HG03520 (cell line): ENCODE measurements around the gene CD3E.

Source experiments
- ATAC-seq: cut with Tn5 transposase; IDR thresholded peaks from one replicate; pipeline ENCODE4 v1.9.1; 2021; ENCODE audit warnings: mild to moderate bottlenecking, moderate library complexity; ENCODE audit not compliant: unreplicated experiment

Gene CD3E

GRCh38 chr11:118304568-118305248 is at the start of gene CD3E:
Gene CD3E (plus strand): TSS chr11:118304730. CDS start chr11:118304953, 223 bp downstream.
- no peak for ATAC-seq

- no peak for ATAC-seq
Measured at GRCh38 chr11:118258410-118258809, 46.1 kb upstream of the CD3E start.

- no peak for ATAC-seq
Measured at GRCh38 chr11:118259138-118259537, 45.4 kb upstream of the CD3E start.

- ATAC-seq = no peak
Measured at GRCh38 chr11:118260353-118260752, 44.2 kb upstream of the CD3E start.

- ATAC-seq = no peak
Measured at GRCh38 chr11:118263112-118263511, 41.4 kb upstream of the CD3E start.

- no peak for ATAC-seq
Measured at GRCh38 chr11:118263695-118264568, 40.6 kb upstream of the CD3E start, which contains the start of gene MPZL2. Gene MPZL2 (minus strand): TSS chr11:118264297. CDS start chr11:118264153, 144 bp downstream.

- ATAC-seq = no peak
Measured at GRCh38 chr11:118264569-118265465, 39.7 kb upstream of the CD3E start.

GRCh38 chr11:118265954-118266353 is 38.6 kb upstream of the CD3E start:
- ATAC-seq = no peak

- no peak for ATAC-seq
Measured at GRCh38 chr11:118267486-118267885, 37.0 kb upstream of the CD3E start.

GRCh38 chr11:118272001-118272400 is 32.5 kb upstream of the CD3E start:
- ATAC-seq = no peak

- no peak for ATAC-seq
Measured at GRCh38 chr11:118274186-118274585, 30.3 kb upstream of the CD3E start.

- no peak for ATAC-seq
Measured at GRCh38 chr11:118275176-118275575, 29.4 kb upstream of the CD3E start.

GRCh38 chr11:118276422-118276821 is 28.1 kb upstream of the CD3E start:
- no peak for ATAC-seq

GRCh38 chr11:118277312-118277711 is 27.2 kb upstream of the CD3E start:
- no peak for ATAC-seq

GRCh38 chr11:118281284-118281683 is 23.2 kb upstream of the CD3E start:
- ATAC-seq = no peak

- ATAC-seq = no peak
Measured at GRCh38 chr11:118282606-118283005, 21.9 kb upstream of the CD3E start.

- no peak for ATAC-seq
Measured at GRCh38 chr11:118283037-118283636, 21.4 kb upstream of the CD3E start.

GRCh38 chr11:118283756-118284350 is 20.7 kb upstream of the CD3E start:
- ATAC-seq = no peak

GRCh38 chr11:118286545-118286944 is 18.0 kb upstream of the CD3E start:
- no peak for ATAC-seq

GRCh38 chr11:118287006-118287405 is 17.5 kb upstream of the CD3E start:
- no peak for ATAC-seq
